ENCODE data around the gene ATP7B. TPM values are rescaled to one million over a fixed set of nuclear protein-coding genes. Genes with fewer than 3 reads are reported as not detected.

The ATP7B gene
- total RNA-seq, 2 experiments from 2014 or later = 0.85 to 1.2 TPM

DNA sequence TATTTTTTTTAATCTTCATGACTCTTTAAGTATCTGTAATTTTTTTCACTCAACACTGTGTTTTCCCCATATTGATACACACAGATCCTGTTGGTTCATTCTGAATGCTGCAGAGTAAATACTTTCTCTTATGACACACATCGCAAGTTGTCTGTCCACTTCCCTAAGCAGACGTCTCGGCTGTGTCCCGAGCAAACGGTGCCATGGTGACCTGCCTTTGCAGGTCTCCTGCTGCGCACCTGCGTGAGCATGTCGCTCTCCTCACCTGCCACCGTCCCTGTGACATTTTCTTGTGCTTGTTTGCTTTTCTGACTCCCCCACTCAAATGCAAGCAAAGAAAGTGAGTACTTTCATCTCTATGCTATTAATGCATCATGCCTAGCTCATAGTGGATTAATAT is 91.7 kb downstream of the ATP7B start:
- intact Hi-C loops (cut with DNase I, micrococcal nuclease) = no loop called here
- no peaks in the 10 kb centered on the region for H3K36me3 Mint-ChIP-seq (ENCODE audit: low read depth)
- H3K9me3 Mint-ChIP-seq = no peaks in the 10 kb centered on the region
- no peaks in the 10 kb centered on the region for H3K27me3 ChIP-seq (ENCODE audit: control insufficient read depth in 1 of 2, insufficient read depth in 2 of 2, low read length in 2 of 2)
- TF ChIP-seq, protein P1, sequence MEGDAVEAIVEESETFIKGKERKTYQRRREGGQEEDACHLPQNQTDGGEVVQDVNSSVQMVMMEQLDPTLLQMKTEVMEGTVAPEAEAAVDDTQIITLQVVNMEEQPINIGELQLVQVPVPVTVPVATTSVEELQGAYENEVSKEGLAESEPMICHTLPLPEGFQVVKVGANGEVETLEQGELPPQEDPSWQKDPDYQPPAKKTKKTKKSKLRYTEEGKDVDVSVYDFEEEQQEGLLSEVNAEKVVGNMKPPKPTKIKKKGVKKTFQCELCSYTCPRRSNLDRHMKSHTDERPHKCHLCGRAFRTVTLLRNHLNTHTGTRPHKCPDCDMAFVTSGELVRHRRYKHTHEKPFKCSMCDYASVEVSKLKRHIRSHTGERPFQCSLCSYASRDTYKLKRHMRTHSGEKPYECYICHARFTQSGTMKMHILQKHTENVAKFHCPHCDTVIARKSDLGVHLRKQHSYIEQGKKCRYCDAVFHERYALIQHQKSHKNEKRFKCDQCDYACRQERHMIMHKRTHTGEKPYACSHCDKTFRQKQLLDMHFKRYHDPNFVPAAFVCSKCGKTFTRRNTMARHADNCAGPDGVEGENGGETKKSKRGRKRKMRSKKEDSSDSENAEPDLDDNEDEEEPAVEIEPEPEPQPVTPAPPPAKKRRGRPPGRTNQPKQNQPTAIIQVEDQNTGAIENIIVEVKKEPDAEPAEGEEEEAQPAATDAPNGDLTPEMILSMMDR (IDR thresholded peaks at IDR 0.05) = no peak
- H3K4me3 ChIP-seq (ENCODE audit: low read length) = no peak overlapping the region
- H3K27me3 Mint-ChIP-seq = no peaks in the 10 kb centered on the region
- no peaks in the 10 kb centered on the region for H3K9me3 ChIP-seq (ENCODE audit: control insufficient read depth in 1 of 2, insufficient read depth in 1 of 2, low read length in 2 of 2)
- peaks cover 16% of the 10 kb centered on the region for H3K4me1 Mint-ChIP-seq (ENCODE audit: low read depth)
- no peak for ATAC-seq (ENCODE audit: poor library complexity)
- H3K27ac ChIP-seq (ENCODE audit: low read depth in 1 of 2, low read length in 2 of 2) = no peak overlapping the region
- H3K4me3 Mint-ChIP-seq = no peak overlapping the region
- POLR2A ChIA-PET = no interaction called here
- H3K36me3 ChIP-seq (ENCODE audit: insufficient read depth, low read length) = no peaks in the 10 kb centered on the region
- no peak for DNase-seq
- no peak overlapping the region for H3K27ac Mint-ChIP-seq
- CTCF ChIA-PET = no interaction called here
- H3K4me1 ChIP-seq (ENCODE audit: insufficient read depth, low read length) = peaks cover 22% of the 10 kb centered on the region

DNA sequence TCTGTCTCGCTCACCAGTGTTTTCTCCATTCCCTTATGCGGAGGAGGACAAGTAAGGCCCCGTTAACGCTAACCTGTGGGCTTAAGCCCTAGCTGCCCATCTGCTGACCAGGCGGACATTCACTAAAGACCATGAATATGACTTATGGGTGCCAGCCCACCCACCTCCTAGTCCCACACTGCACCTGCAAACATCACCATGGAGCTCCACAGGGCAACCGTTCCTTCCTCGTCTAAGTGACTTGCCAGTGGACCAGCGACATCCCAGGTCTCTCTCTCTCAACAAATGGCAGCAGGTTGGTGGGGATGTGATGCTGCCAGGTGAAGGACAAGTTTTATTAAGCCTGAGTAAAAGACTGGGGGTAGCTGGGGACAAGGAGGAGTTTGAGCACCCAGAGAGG is 94.3 kb downstream of the ATP7B start:
- H3K4me1 Mint-ChIP-seq (ENCODE audit: low read depth) = peaks cover 5% of the 10 kb centered on the region
- ChIA-PET CTCF (no interaction called here), POLR2A (no interaction called here)
- H3K4me3 ChIP-seq (ENCODE audit: low read length) = no peak overlapping the region
- H3K4me3 Mint-ChIP-seq = no peak overlapping the region
- H3K9me3 Mint-ChIP-seq = no peaks in the 10 kb centered on the region
- H3K36me3 ChIP-seq (ENCODE audit: insufficient read depth, low read length) = no peaks in the 10 kb centered on the region
- no peak overlapping the region for H3K27ac ChIP-seq (ENCODE audit: low read depth in 1 of 2, low read length in 2 of 2)
- H3K9me3 ChIP-seq (ENCODE audit: control insufficient read depth in 1 of 2, insufficient read depth in 1 of 2, low read length in 2 of 2) = no peaks in the 10 kb centered on the region
- intact Hi-C loops (cut with DNase I, micrococcal nuclease) = no loop called here
- TF ChIP-seq, protein P1 (IDR thresholded peaks at IDR 0.05) = no peak
- peaks cover 7% of the 10 kb centered on the region for H3K4me1 ChIP-seq (ENCODE audit: insufficient read depth, low read length)
- no peaks in the 10 kb centered on the region for H3K36me3 Mint-ChIP-seq (ENCODE audit: low read depth)
- DNase-seq = no peak
- ATAC-seq (ENCODE audit: poor library complexity) = no peak
- no peaks in the 10 kb centered on the region for H3K27me3 ChIP-seq (ENCODE audit: control insufficient read depth in 1 of 2, insufficient read depth in 2 of 2, low read length in 2 of 2)
- H3K27ac Mint-ChIP-seq = no peak overlapping the region
- no peaks in the 10 kb centered on the region for H3K27me3 Mint-ChIP-seq

DNA sequence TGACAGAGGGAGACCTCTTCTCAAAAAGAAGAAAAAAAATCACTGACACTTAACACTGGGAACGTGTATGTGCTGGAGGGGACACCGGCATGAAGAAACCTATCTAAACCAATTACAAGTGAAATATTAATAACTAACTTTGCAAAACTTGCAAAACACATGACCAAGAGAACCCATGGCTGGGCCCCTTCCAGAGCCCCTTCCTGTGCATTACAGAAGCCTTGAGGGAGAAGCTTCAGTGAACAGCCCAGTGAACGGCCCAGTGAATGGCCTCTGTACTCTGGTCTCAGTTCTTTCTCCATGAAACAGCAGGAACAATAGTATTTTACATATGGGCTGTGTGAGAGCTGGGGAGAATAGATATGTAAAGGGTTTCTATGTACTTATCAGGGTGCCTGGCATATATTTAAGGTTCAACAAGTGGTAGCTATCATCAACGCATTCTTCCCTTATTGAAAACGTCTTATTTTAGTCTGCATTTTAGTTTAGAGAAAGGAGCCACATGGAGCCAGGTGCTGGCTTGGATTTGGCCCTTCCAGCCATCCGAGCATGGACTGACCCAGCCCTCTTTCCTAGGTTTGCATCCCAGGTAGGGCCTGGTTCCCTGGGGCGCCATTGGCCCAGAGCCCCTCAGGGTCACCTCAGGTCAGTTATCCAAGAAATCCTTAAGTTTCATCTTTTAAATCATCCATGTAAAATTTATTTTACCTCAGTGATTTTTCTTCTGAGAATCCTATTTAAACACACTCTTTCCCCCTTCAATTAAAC is 95.0 kb downstream of the ATP7B start:
- Histone ChIP-seq H3K4me1 (ENCODE audit: insufficient read depth, low read length) (no peaks in the 10 kb centered on the region), H3K36me3 (ENCODE audit: insufficient read depth, low read length) (no peaks in the 10 kb centered on the region), H3K4me3 (ENCODE audit: low read length) (no peak overlapping the region), H3K9me3 (ENCODE audit: control insufficient read depth in 1 of 2, insufficient read depth in 1 of 2, low read length in 2 of 2) (no peaks in the 10 kb centered on the region), H3K27ac (ENCODE audit: low read depth in 1 of 2, low read length in 2 of 2) (no peak overlapping the region), H3K27me3 (ENCODE audit: control insufficient read depth in 1 of 2, insufficient read depth in 2 of 2, low read length in 2 of 2) (no peaks in the 10 kb centered on the region)
- no peaks in the 10 kb centered on the region for H3K36me3 Mint-ChIP-seq (ENCODE audit: low read depth)
- DNase-seq (no peak), ATAC-seq (ENCODE audit: poor library complexity) (no peak)
- intact Hi-C loops (cut with DNase I, micrococcal nuclease) = no loop called here
- TF ChIP-seq, protein P1 (IDR thresholded peaks at IDR 0.05) = no peak
- ChIA-PET POLR2A (no interaction called here), CTCF (no interaction called here)
- no peaks in the 10 kb centered on the region for H3K4me1 Mint-ChIP-seq (ENCODE audit: low read depth)
- H3K27ac Mint-ChIP-seq = no peak overlapping the region
- no peaks in the 10 kb centered on the region for H3K27me3 Mint-ChIP-seq
- no peaks in the 10 kb centered on the region for H3K9me3 Mint-ChIP-seq
- no peak overlapping the region for H3K4me3 Mint-ChIP-seq

Measured in CD4-positive, alpha-beta T cell (primary cell).